ENCODE data around the gene NDC80. TPM values are rescaled to one million over a fixed set of nuclear protein-coding genes. Genes with fewer than 3 reads are reported as not detected.

NDC80 gene
- total RNA-seq, 1 experiment from 2014 or later, result 36.0 TPM

GRCh38 chr18:2573408-2573807 is 2.1 kb downstream of the NDC80 start:
- CTCF ChIA-PET, result interaction anchor here (0.6 kb wide), 1 partner anchor 1933 kb away, joined by 3 read pairs; no protein-coding TSS in a partner anchor
- POLR2A ChIA-PET, result interaction anchor here (0.6 kb wide), 1 partner anchor 334 kb away, joined by 4 read pairs; no protein-coding TSS in a partner anchor
- intact Hi-C loops (cut with micrococcal nuclease; ENCODE audit: unreplicated experiment), result no loop called here
- no peak for DNase-seq (ENCODE audit: low read depth, low spot score)
- ATAC-seq, result no peak
- Histone ChIP-seq H3K4me1 (ENCODE audit: control insufficient read depth, insufficient read depth, low read length) (peaks cover 13% of the 10 kb centered on the region; the same call in 1 of the 2 replicates), H3K36me3 (ENCODE audit: control insufficient read depth, insufficient read depth, low read length) (peaks cover 33% of the 10 kb centered on the region), H3K27ac (ENCODE audit: low read length) (peak overlapping the region; percentile 96), H3K9me3 (ENCODE audit: control insufficient read depth, insufficient read depth, low read depth, low read length) (no peaks in the 10 kb centered on the region), H3K4me3 (ENCODE audit: low read depth in 2 of 2, low read length in 2 of 2) (peak overlapping the region; percentile 87 to 99), H3K27me3 (ENCODE audit: control insufficient read depth, insufficient read depth, low read length) (no peaks in the 10 kb centered on the region)
- TF ChIP-seq CTCF (IDR thresholded peaks at IDR 0.05) (no peak), SIN3A (IDR thresholded peaks at IDR 0.05; ENCODE audit: borderline replicate concordance, insufficient read depth, low read depth, low read length) (no peak), TCF7L2 (IDR thresholded peaks at IDR 0.05; ENCODE audit: low read depth, low read length) (no peak), POLR2AphosphoS5 (IDR thresholded peaks at IDR 0.05; ENCODE audit: low read depth, low read length) (no peak), REST (IDR thresholded peaks at IDR 0.05; ENCODE audit: insufficient read depth in 1 of 2, low read depth in 2 of 2, low read length in 1 of 2) (no peak)
- in situ Hi-C loops (cut with HindIII; ENCODE audit: low pct_unique_long_range_greater_than_20kb, low sequenced_read_pairs), result no loop called here
- no TSS peak for BruUV-seq (replicated peaks)

- TF ChIP-seq REST (IDR thresholded peaks at IDR 0.05; ENCODE audit: insufficient read depth in 1 of 2, low read depth in 2 of 2, low read length in 1 of 2), result no peak
- no peak for TF ChIP-seq SIN3A (IDR thresholded peaks at IDR 0.05; ENCODE audit: borderline replicate concordance, insufficient read depth, low read depth, low read length)
- TF ChIP-seq CTCF (IDR thresholded peaks at IDR 0.05), result no peak
- TF ChIP-seq POLR2AphosphoS5 (IDR thresholded peaks at IDR 0.05; ENCODE audit: low read depth, low read length), result no peak
- TF ChIP-seq TCF7L2 (IDR thresholded peaks at IDR 0.05; ENCODE audit: low read depth, low read length), result no peak
- intact Hi-C loops (cut with micrococcal nuclease; ENCODE audit: unreplicated experiment), result no loop called here
- H3K27ac ChIP-seq (ENCODE audit: low read length), result no peak overlapping the region
- no TSS peak for BruUV-seq (replicated peaks)
- no peaks in the 10 kb centered on the region for H3K9me3 ChIP-seq (ENCODE audit: control insufficient read depth, insufficient read depth, low read depth, low read length)
- no peaks in the 10 kb centered on the region for H3K4me1 ChIP-seq (ENCODE audit: control insufficient read depth, insufficient read depth, low read length)
- in situ Hi-C loops (cut with HindIII; ENCODE audit: low pct_unique_long_range_greater_than_20kb, low sequenced_read_pairs), result no loop called here
- no peak overlapping the region for H3K4me3 ChIP-seq (ENCODE audit: low read depth in 2 of 2, low read length in 2 of 2)
- DNase-seq (ENCODE audit: low read depth, low spot score), result no peak
- no peak for ATAC-seq
- no peaks in the 10 kb centered on the region for H3K27me3 ChIP-seq (ENCODE audit: control insufficient read depth, insufficient read depth, low read length)
- H3K36me3 ChIP-seq (ENCODE audit: control insufficient read depth, insufficient read depth, low read length), result peaks cover 29% of the 10 kb centered on the region
- ChIA-PET POLR2A (no interaction called here), CTCF (no interaction called here)
These were observed 16.4 kb downstream of the NDC80 start for GRCh38 chr18:2587788-2588187.

Data from Panc1 (cell line).